GM19025 (cell line): ENCODE data around the gene BPIFA2.

Source experiments
- ATAC-seq: cut with Tn5 transposase; IDR thresholded peaks from one replicate; pipeline ENCODE4 v1.9.1; 2021; ENCODE audit warnings: mild to moderate bottlenecking, low read depth, moderate library complexity; ENCODE audit not compliant: unreplicated experiment

The BPIFA2 gene

DNA sequence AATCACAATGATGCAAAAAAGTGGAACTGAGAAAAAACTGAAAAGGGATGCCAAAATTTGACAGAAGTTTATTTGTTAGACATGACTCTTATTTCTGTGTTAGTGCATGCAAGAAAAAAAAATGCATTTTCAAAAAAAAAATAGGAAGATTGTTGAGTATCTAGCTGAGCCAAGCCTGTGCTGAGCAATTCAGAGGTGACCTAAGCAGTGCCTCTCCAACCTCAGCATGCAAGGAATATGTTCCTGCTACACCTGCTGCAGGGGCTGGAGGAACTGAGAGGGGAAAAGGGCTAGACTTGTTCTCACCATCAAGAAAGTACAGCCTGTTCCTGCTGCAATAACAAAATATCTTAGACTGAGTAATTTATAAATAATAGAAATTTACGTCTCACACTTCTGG, 24.0 kb downstream of the BPIFA2 start:
- ATAC-seq = no peak

DNA sequence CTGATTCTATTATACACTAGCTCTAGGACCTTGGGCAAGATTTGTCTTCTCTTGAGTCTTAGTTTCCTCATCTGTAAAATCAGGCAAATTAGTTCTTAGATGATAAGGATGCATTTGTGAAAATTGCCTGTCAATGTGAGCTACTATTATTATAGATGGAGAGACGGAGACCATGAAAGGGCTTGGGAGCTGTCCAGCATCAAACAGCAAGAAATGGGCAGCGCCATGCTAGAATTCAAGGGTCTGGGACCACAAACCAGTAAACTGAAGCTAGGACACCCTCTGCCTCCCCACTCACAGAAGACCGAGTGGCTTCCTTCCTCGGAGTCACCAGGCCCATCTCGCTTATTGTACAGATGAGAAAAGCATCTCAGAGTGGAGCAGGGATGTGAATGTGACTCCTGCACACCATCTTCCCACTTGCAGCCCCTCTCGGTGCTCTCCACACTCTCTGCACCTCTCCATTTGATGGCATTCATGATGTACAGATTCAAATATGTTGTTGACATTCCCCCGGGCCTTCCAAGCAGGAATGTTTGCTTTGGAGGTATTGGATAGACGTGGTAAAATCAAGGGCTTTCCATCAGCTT, 25.0 kb downstream of the BPIFA2 start:
- no peak for ATAC-seq

DNA sequence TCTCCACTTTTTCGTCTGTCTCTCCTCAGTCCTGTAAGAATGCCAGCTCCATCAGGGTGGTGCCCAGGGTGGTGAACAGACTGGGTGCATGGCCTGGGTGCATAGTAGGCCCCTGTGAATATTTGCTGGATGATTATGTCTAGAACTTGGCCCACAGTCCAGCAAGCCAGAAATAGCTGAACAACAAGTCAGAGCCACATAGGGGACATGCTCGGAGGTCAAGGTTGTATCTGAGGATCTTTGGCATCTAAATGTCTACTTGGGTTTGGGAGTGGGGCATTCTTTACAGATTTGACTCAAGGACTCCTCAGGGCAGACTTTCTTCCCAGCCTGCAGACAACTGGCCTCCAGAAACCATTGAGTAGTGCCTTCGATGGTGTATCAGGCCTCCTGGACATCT, 31.1 kb downstream of the BPIFA2 start:
- no peak for ATAC-seq

DNA sequence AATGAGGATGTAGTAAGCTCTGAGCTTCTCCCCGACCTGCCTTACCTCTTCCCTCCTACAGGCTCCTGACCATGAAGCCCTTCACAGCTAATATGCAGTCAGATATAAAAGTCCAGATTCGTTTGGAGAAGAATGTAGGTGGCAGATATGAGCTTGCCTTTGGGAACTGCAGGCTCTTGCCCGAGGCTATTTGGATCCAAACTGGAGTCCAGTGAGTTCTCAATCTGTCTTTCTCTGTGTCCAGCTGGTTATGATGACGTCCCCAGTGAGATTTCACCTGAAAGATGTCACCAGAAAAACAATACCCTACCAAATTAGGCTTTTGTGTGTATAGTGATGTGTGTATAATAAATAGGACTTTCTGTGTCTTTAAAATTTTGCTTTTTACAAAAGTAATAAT, 34.5 kb downstream of the BPIFA2 start:
- ATAC-seq = no peak

DNA sequence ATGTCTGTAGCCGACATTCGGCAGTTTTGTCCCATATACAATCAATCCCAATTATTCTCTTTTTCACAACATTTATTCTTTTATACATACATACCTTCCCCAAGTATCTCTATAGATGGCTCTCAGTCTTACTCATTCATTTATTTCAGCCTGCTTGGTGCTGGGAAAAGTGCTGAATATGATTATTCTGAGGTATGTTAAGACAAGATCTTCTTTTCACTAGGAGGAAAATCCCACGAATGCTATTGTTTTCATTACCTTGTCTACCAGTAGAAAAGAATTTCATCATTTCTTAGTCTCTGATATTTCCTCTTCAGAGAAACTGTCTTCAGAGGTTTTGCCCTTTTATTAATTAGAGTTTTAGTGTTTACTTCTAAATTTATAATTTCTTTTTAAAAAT, 35.5 kb downstream of the BPIFA2 start:
- ATAC-seq = no peak

DNA sequence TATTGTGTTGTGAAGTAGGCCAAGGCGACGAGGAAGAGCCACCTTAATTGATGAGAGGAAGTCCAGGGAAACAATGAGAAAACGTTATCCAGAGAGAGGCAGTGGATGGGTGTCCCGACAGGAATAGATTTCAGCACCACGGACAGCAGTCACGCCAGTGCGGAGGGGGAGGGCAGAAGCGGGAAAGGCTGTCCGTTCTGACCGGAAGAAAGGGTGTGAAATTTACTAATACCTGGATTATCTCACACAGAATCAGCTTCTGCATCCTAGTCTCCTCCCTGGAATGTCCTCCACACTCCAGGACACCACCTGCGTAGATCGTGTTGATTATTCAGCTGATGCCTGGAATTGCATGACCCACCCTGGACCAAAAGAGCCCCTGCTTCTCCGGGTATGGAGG, 41.8 kb downstream of the BPIFA2 start:
- ATAC-seq = no peak

DNA sequence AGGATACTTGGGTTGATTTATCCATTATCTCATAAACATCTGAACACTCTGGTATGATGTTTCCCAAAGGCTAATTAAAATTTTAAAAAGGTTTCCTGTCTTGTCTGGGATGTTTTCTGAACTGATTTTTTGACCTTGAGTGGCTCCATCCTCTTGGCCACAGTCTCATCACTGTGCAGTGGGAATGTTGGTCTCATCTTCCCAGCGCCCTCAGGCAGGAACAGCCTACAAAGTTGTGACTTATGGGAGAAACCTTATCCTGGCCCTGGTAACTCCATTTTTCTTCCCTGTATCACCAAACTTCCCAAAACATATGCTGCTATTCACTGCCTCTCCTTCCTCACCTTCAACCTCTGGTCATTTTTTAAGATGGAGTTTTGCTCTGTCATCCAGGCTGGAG, 42.4 kb downstream of the BPIFA2 start:
- no peak for ATAC-seq

DNA sequence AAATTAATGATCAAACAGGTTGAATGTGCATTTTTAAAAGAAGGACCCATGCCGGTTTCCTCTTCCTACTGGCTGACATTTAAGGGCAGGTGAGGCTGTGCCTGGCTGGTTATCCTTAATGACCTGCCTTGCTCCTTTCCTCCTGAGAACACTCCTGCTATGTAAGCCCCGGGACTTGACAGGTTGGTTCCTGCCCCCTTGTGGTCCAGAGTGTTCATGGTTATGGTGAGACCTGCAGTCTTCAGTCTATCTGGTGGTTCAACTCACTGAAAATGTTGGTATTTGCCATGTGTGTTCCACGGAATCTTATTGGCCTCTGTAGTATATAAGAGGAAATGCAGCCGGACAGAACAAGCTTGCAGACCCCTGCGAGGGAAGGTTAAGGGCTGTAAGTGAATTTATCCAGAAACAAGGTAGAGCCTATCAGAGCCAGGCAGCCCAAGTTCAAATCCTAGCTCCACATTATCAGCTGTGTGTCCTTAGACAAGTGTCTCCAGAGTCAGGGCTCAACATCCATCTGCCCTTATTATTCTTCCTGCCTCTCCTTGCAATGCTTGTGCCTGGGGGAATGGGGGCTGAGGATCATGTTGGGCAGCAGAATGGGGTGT, 44.0 kb downstream of the BPIFA2 start:
- ATAC-seq = no peak

DNA sequence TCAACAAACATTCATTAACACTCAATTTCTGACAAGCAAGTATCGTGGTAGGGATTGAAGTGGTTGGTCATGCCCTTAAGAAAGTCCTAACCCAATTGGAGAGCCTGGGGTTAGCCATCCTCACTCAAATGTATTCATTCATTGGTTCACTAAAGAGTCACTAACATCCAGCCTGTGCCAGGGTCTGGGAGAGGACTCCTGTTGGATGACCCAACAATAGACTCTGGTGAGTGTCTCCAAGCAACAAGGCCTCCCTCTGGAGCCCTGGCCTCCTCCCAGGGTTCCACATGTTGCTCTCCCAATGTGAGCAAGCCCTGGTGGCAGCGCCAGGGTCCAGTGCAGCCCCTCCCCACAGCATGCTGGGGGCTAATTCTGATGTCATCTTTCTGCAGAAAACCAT, 49.1 kb downstream of the BPIFA2 start, which contains the start of gene BPIFA3:
TSS of gene BPIFA3 (plus strand) at position 301 of the 400 bp plus-strand sequence. CDS start 185 bp downstream, outside the sequence.
- ATAC-seq = no peak

DNA sequence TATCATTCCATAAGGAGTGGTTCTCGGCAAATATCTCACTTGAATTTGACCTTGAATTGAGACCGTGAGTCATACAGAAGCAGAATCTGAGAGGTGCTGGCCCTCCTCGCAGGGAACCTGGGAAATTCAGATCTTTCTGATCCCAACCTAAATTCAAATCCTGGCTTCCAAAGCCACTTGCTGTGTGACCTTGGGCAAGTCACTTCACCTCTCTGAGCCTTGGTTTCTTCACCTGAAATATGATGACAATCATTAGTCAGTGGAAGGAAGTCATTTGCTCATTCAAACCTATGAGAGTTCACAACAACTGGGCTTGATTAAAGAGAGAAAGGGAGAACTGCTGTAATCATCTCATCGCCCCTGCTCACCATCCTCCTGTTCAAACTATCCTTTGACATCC, 56.4 kb downstream of the BPIFA2 start:
- no peak for ATAC-seq

DNA sequence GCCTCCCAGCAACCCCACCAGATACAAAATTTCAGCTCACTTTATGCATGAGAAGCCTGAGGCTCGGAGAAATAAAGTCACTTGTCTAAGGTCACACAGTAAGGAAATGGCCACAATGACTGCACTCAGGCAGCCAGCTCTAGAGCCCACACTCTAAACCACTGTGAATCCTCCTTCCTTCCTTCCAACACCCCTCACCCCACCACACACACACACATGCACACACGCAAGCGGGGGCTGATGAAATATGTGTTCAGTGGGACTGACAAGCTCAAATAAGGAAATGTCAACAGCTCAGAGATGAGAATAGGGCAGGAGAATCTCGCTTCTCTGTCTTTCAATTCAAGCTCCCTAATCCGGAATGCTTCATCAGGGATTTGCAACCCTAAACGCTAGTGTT, 61.9 kb downstream of the BPIFA2 start:
- no peak for ATAC-seq
